ENCODE data around the gene CD44. TPM values are rescaled to one million over a fixed set of nuclear protein-coding genes. Genes with fewer than 3 reads are reported as not detected.

CD44 gene
- total and polyA plus RNA-seq, 10 donors: 60.9 to 521 (median 317) TPM

GRCh38 chr11:35158701-35159510, 19.9 kb downstream of the CD44 start:
- H3K4me3 ChIP-seq: no peak overlapping the region
- no peaks in the 10 kb centered on the region for H3K9me3 ChIP-seq
- H3K36me3 ChIP-seq: peaks cover 0 to 34% (median 0%) of the 10 kb centered on the region in 6 donors
- no peaks in the 10 kb centered on the region for H3K27me3 ChIP-seq (replicated peaks in 1 of 7)
- peak overlapping the region in 7 of 8 donors; percentile 56 to 96 (median 86) for H3K27ac ChIP-seq
- peak in 1 of 3 donors; percentile 62 for TF ChIP-seq POLR2AphosphoS5 (IDR thresholded peaks at IDR 0.05)
- TF ChIP-seq POLR2A (IDR thresholded peaks at IDR 0.05): no peak
- peaks cover 45 to 100% (median 93%) of the 10 kb centered on the region in 6 donors for H3K4me1 ChIP-seq
- 51 to 68% (median 64%) methylated on average over 6 of the region's 6 CpGs for WGBS, 5 donors
- intact Hi-C loops (cut with DNase I; ENCODE audit: low total_unique reads): no loop called here
- DNase-seq: no peak

DNA sequence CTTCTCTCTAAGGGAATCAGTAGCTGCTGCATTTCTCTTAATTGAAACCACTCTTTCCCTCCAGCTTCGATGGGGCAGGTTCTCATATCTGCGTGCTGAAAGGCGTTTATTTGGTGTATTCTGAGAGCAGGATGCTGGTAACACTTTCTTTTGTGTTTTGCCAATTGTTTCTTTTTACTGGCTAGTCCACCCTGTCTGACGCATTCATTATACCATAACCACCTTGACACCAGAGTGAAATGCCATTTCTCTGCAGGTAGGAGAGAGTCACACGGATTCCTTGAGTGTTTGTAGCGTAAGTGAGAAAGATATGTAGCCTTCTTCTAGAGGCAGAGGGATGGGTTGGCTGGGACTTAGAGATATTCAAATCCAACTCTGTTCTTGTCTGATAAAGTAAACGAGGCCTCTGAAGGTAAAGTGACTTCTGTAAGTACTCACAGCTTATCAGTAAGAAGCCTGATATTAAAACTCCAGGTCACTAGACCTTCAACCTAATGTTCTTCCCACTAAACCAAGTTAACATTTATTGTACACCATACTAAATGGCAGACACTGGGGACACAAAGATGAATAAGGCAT, 21.4 kb downstream of the CD44 start:
- Histone ChIP-seq H3K9me3 (no peaks in the 10 kb centered on the region), H3K36me3 (peaks cover 0 to 22% (median 0%) of the 10 kb centered on the region in 6 donors), H3K27me3 (replicated peaks in 1 of 7) (no peaks in the 10 kb centered on the region), H3K4me3 (no peak overlapping the region), H3K4me1 (peaks cover 59 to 100% (median 95%) of the 10 kb centered on the region in 6 donors), H3K27ac (peak overlapping the region in 7 of 8 donors; percentile 57 to 96 (median 86))
- no peak for TF ChIP-seq CTCF (IDR thresholded peaks at IDR 0.05 in 8 of 11, conservative IDR thresholded peaks at IDR 0.05 in 3 of 11)
- no peak for TF ChIP-seq POLR2AphosphoS5 (IDR thresholded peaks at IDR 0.05)
- no peak for TF ChIP-seq POLR2A (IDR thresholded peaks at IDR 0.05)
- intact Hi-C loops (cut with DNase I; ENCODE audit: low total_unique reads): no loop called here
- WGBS, 5 donors: 67 to 81% (median 77%) methylated on average over 7 of the region's 7 CpGs
- no peak for DNase-seq

- intact Hi-C loops (cut with DNase I; ENCODE audit: low total_unique reads): no loop called here
- no peak for DNase-seq
- TF ChIP-seq POLR2A (IDR thresholded peaks at IDR 0.05) (no peak), POLR2AphosphoS5 (IDR thresholded peaks at IDR 0.05) (no peak), CTCF (IDR thresholded peaks at IDR 0.05 in 8 of 11, conservative IDR thresholded peaks at IDR 0.05 in 3 of 11) (no peak)
- Histone ChIP-seq H3K36me3 (peaks cover 0 to 21% (median 0%) of the 10 kb centered on the region in 6 donors), H3K4me1 (peaks cover 59 to 100% (median 95%) of the 10 kb centered on the region in 6 donors), H3K9me3 (no peaks in the 10 kb centered on the region), H3K27ac (peak overlapping the region in 6 of 8 donors; percentile 69 to 96 (median 86)), H3K4me3 (no peak overlapping the region), H3K27me3 (replicated peaks in 1 of 7) (no peaks in the 10 kb centered on the region)
- 87 to 95% (median 89%) methylated on average over 3 of the region's 3 CpGs for WGBS, 5 donors
Measured at GRCh38 chr11:35160902-35161597, 22.1 kb downstream of the CD44 start.

DNA sequence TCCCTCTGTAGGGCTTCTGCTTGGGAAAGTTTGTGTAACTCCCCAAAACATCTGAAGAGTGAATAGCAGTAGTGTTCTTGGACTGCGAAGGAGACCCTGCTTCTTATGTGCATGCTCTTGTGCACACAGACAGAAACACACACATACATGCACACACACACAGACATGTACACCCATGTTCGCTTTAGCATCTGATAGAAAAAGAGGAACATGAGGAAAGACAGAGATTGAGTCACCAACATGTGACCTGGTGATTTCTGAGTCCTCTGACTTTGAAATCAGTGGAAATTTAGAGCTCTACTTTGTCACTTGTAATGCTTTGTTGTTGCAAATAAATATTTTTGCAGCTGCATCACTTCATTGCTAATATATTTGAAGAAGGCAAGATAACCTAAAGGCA, 23.8 kb downstream of the CD44 start:
- DNase-seq: no peak
- peaks cover 67 to 100% (median 97%) of the 10 kb centered on the region in 6 donors for H3K4me1 ChIP-seq
- no peak for TF ChIP-seq POLR2A (IDR thresholded peaks at IDR 0.05)
- no peak for TF ChIP-seq CTCF (IDR thresholded peaks at IDR 0.05 in 8 of 11, conservative IDR thresholded peaks at IDR 0.05 in 3 of 11)
- TF ChIP-seq POLR2AphosphoS5 (IDR thresholded peaks at IDR 0.05): no peak
- H3K4me3 ChIP-seq: peak overlapping the region in 1 of 8 donors; percentile 29
- intact Hi-C loops (cut with DNase I; ENCODE audit: low total_unique reads): no loop called here
- peak overlapping the region; percentile 69 to 96 (median 86) for H3K27ac ChIP-seq
- no peaks in the 10 kb centered on the region for H3K27me3 ChIP-seq (replicated peaks in 1 of 7)
- H3K36me3 ChIP-seq: peaks cover 0 to 21% (median 0%) of the 10 kb centered on the region in 6 donors
- no peaks in the 10 kb centered on the region for H3K9me3 ChIP-seq
- 56 to 78% (median 72%) methylated on average over 2 of the region's 2 CpGs for WGBS, 5 donors
